GM18511 (cell line): Measurements from ENCODE around the gene LCN2.

Source experiments
- ATAC-seq: cut with Tn5 transposase; IDR thresholded peaks from one replicate; pipeline ENCODE4 v1.9.1; 2021; ENCODE audit warnings: mild to moderate bottlenecking, moderate library complexity; ENCODE audit not compliant: unreplicated experiment

LCN2 gene

DNA sequence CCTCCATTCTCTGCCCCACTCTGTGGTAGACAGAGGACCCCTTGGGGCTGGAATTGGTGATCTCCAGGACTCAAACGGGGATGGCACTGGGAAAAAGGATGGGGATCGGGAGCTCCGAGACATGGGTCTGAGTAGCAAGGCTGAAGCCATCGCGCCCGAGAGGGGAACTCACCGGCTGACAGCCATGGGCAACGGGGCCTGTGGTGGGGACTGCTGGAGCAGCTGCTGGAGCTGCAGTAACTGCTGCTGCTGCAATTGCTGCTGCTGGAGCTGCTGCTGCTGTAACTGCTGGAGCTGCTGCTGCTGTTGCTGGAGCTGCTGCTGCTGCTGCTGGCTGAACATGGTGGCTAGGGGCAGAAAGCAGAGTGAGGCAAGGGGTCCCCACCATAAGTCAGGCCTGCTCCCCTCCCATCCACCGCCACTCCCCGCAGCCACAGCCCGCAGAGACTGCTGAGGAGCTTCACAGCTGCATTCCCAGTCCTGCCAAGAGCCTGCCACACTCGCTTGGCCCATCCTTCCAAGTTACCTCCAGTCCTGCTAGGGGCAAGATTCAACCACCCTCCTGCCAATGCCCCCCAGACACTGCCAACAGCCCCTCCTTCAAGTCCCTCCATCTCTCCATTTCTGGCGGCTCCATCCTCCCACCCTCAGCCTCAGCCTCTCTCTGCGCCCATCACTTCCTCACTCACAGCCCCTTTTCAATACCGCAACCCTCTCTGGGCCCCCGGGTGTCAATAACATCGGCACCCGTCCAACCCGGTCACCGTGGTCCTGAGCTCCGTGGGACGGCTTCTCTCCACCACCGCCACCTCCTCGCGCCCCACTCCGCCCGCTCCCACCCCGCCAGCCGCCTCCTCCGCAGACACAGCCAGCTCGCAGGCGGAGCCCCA is 41.5 kb downstream of the LCN2 start:
- peak; percentile 9 for ATAC-seq

DNA sequence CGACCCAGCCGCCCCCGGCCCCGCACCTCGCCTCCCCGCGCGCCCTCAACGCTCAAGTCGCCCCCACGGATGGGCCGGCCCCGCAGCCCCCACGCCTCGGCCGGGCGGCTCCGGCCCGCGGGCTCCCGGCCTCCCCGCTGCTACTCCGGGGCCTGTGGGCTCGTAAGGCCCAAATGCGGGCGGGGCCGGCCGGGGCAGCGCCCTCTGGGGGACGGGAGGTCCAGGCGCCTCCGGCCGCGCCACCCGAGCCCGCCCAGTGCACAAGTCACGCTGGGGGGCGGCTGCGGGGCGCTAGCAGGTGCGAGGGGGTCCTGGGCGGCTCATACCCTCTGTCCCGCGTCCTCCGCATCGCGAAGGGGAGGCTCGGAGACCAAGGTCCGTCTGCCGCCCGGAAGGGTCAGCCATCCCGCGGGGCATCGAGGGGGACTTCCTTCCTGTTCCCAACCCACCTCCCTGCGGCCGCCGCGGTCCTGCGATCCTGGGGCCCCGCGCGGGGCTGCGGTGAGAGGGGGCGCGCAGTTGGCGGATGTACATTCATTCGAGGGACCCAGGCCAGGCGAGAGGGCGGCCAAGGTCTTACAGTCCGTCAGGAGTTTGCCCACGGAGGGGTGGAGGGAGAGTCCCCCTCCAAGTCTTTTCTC is 42.3 kb downstream of the LCN2 start, which contains the start of gene CIZ1:
Gene CIZ1 (minus strand): TSS at position 167 of the 641 bp plus-strand sequence. CDS start 715 bp downstream, outside the sequence.
- ATAC-seq, result peak; percentile 87

DNA sequence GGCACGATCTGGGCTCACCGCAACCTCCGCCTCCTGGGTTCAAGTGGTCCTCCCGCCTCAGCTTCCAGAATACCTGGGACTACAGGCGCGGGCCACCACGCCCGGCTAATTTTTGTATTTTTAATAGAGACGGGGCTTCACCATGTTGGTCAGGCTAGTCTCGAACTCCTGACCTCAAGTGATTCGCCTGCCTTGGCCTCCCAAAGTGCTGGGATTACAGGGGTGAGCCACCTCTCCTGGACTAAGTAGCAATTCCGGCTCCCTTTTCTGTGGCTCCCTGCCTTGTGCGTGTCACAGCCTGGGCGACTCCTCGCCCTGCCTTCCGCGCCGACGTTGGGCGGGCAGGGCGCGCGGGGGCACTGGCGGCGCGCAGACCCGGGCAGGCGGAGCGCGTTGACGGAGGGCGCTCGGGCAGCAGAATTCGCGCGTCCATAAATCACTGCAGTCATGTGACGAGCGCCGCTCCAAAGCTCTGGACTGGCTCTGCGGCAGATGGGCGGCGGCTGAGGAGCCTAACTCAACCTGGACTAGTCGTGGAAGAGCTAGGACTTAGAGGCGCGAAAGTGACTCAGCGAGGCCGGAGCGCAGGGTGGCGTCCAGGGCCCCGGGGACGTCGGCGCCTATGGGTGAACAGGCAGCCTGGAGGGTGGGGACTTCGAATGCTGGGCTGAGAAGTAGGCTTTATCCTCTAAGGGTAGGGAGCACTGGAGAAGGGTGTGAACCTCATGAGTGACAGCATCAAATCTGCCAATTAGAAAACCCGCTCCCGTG is 43.5 kb downstream of the LCN2 start:
- ATAC-seq, result no peak

DNA sequence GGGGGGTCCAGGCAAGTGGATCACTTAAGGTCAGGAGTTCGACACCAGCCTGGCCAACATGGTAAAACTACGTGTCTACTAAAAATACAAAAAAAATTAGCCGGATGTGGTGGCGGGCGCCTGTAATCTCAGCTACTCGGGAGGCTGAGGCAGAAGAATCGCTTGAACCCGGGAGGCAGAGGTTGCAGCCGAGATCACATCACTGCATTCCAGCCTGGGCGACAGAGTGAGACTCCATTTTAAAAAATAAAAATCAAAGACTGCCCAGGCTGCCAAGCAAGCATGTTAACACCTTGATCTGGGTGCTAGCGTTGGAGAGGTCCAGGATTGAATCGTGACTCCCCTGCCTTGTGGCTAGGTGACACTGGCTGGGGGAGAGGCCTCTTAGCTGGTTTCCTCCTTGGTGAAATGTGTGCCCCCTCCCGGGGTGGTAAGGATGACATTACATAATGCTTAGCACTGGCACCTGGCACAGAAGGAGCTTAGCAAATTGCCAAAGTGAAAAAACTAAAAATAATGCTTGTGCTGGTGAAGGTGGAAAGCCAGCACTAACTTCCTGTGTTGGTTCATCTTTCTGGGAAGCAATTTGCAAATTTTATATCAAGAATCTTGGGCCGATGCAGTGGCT is 44.3 kb downstream of the LCN2 start:
- no peak for ATAC-seq

DNA sequence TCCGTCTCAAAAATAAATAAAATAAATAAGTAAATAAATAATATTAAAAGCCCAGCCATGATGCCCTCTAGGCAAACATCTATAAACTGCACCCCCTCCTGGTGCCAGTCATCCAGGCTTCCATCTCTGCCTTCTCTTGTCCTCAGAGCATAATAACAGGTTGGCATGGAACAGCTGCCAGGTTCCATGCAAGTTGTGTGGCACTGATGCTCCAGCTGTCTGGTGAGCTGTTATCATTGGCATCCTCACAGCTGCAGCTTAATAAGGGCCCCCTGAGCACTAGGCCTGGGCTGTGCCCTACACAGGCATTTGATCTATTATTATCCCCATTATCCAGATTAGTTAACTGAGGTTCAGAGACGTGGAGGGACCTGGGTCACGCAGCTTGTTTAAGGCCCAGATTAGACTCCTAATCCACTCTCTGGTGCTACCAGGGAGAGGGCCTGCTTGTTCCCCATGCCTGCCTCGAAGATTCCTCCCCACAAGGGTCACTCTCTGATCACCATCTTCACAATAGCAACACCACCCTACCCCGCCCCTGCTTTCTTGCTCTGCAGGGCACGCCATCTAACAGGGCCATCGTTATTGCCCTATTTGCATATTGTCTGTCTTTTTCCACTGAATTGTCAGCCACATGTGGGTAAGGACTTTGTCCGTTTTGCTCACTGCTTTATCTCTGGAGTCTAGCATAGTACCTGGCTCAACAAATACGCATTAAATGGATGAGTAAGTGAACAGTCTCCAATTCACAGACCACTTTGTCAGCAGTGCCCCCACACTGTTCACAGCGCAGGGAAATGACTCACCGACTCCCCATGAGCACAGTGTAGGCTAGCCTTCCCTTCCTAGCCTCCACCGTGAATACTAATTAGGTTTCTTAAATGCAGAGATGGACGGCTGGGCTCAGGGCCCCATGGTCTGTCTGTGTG is 52.5 kb downstream of the LCN2 start:
- ATAC-seq, result no peak

DNA sequence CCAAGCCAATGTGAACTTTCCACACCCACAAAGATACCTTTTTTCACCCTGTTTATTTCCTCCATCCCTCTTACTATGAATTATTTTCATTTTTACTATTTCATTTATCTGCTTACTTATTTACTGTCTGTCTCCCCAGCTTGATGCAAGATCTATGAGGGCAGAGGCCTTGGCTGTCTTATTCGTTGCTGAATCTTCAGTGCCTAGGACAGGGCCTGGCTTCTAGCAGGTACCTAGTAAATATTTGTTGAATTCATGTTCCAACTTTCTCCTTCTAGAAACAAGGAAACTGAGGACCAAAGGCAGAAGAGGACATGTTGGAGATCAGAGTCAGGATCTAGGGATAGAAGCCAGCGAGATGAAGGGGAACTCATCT is 53.4 kb downstream of the LCN2 start:
- ATAC-seq, result no peak
